ENCODE measurements around the gene TOP3A.

DNA sequence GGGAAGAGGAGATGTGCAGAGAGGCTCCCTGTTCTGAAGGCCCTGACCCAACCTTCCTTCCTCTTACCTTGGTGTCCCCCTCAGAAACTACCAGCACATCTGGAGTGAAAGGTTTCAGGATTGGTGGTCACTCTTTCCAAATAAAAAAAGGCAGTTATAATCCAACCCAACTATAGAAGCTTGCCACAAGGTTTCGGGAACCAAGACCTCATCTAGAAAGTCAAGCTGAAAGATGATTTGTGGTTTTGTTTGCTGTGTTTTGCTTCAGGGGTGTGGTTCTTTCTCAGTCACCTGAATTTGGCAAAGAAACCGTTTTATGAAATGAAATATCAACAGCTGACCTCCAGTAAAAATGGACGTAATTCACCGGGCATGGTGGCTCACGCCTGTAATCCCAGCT is 29.2 kb upstream of the TOP3A start:
- TF ChIP-seq EP300 (IDR thresholded peaks at IDR 0.05; ENCODE audit: borderline replicate concordance): no peak
- TF ChIP-seq, protein P1, sequence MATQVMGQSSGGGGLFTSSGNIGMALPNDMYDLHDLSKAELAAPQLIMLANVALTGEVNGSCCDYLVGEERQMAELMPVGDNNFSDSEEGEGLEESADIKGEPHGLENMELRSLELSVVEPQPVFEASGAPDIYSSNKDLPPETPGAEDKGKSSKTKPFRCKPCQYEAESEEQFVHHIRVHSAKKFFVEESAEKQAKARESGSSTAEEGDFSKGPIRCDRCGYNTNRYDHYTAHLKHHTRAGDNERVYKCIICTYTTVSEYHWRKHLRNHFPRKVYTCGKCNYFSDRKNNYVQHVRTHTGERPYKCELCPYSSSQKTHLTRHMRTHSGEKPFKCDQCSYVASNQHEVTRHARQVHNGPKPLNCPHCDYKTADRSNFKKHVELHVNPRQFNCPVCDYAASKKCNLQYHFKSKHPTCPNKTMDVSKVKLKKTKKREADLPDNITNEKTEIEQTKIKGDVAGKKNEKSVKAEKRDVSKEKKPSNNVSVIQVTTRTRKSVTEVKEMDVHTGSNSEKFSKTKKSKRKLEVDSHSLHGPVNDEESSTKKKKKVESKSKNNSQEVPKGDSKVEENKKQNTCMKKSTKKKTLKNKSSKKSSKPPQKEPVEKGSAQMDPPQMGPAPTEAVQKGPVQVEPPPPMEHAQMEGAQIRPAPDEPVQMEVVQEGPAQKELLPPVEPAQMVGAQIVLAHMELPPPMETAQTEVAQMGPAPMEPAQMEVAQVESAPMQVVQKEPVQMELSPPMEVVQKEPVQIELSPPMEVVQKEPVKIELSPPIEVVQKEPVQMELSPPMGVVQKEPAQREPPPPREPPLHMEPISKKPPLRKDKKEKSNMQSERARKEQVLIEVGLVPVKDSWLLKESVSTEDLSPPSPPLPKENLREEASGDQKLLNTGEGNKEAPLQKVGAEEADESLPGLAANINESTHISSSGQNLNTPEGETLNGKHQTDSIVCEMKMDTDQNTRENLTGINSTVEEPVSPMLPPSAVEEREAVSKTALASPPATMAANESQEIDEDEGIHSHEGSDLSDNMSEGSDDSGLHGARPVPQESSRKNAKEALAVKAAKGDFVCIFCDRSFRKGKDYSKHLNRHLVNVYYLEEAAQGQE (IDR thresholded peaks at IDR 0.05; ENCODE audit: low read depth): no peak
- TF ChIP-seq ZBTB7A (IDR thresholded peaks at IDR 0.05; ENCODE audit: low read depth): no peak
- no peak for TF ChIP-seq CEBPB (IDR thresholded peaks at IDR 0.05)
- no peak for TF ChIP-seq NFIC (IDR thresholded peaks at IDR 0.05)
- no peak for TF ChIP-seq YY1 (IDR thresholded peaks at IDR 0.05; ENCODE audit: low read depth)
- no peak for TF ChIP-seq TEAD4 (IDR thresholded peaks at IDR 0.05)
- no peak for TF ChIP-seq RAD21 (IDR thresholded peaks at IDR 0.05; ENCODE audit: low read depth)
- TF ChIP-seq CREB1 (IDR thresholded peaks at IDR 0.05; ENCODE audit: low read depth): no peak
- no peak for TF ChIP-seq EGR1 (IDR thresholded peaks at IDR 0.05)

Measured in Ishikawa (cell line).